Stimulated activated CD4-positive, alpha-beta T cell treated with anti-CD3 and anti-CD28 coated beads, Interleukin-12 subunit alpha, Interleukin-12 subunit beta, amount 100 ng/mL, for 4 hours (primary cell): ENCODE data around the gene OGN.

ENCODE experiments used
- DNase-seq: peaks from one replicate; pipeline ENCODE4 v3.0.0-alpha.2; 2020

The OGN gene

DNA sequence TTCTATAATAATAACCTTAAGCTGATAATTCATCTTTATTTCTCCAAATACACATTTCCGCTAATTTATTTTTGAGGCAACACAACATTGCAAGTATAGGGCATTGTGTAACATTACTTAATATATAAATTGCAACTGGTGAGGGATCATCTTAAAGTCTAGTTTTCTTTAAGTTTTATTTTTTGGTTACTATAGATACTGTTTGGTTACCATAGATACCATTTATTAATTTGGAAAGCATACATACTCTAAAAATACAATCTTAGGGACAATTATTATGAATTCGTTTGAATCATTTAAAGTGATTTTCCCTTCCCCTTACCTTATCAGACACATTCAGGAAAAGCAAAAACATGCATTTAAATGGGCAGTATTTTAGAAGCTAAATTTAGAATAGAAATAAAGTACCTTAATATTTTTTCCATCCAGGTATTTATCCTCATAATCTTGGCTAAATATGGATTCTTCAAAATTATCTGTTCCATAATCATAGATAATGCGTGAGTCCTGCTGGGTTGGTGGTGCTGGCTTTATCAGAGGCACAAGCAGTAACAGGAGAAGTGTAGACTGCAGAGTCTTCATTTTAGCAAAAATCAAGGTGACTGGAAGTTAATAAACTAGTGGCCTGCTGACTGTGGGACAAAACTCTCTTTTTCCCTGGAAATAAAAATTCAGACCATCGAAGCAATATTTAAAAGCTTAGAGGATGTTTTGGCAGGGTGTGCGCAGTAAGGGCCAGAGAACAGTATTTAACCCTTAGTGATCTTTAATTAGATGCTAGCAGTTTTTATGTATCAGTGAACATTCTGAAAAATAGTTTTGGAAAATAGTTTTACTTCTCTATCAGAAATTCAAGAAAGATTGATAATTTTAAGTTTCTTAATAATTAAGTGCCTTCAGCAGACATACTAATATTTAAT, 1.3 kb downstream of the OGN start:
- no peak for DNase-seq

DNA sequence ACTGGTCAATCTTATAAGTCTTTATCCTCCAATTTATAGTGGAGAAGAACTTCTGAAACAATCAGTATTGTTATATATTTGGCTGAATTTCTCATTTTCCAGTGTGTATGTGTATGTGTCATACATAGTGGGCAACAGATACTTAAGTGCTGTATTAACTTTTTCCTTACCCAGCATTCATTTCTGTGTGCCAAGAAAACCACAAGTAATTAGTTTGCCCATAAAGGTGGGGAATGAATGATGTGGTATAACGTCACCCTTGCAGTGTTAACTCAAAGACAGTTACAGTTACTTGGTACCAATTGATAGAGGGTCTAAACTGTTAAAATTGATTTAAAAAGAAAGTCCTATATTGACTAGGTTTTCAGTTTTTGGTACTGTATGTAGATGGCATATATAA, 2.0 kb downstream of the OGN start:
- no peak for DNase-seq

DNA sequence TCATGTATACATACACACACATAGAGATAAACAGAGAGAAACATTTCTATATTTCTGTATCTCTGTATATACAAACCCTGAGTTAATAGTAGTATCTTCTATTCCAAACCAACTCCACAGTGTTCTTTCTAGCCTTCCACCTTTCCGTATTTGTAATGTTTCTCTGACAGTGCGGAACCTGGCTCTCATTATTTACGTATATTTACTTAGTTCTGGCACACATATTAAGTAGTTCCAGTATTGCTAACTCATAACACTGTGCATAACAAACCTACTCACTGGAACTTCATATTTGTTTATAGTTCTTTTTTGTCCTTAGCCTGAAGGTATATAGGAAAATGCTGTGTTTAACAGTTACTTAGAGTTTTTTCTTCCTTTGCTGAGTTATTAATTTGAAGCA, 6.5 kb downstream of the OGN start:
- DNase-seq, result no peak

GRCh38 chr9:92395617-92396016, 8.8 kb downstream of the OGN start:
- no peak for DNase-seq

- no peak for DNase-seq
These were observed 10.7 kb downstream of the OGN start for GRCh38 chr9:92393686-92394085.

- no peak for DNase-seq
These were observed 11.7 kb downstream of the OGN start for GRCh38 chr9:92392690-92393089.

- no peak for DNase-seq
These were observed 18.4 kb downstream of the OGN start for GRCh38 chr9:92385953-92386352.

- no peak for DNase-seq
These were observed 18.9 kb downstream of the OGN start for GRCh38 chr9:92385477-92385876.

DNA sequence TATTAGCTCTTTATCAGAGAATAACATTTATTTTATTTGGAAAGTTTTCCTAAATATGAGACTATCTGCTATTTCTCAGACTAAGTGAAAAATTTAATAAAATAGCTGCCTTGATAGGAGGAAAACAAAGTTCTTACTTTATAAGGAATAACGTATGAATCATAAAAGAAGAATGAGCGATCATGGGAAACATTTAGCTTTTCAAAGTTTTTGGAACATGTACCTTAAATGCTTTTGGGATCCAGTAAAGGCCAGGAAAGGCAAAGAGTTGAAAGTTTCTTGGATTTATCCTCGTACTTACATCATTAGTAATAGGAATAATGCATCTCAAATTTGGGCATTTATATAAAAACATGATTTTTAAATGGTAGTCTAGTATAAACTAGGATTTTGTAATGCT, 19.4 kb downstream of the OGN start:
- no peak for DNase-seq

DNA sequence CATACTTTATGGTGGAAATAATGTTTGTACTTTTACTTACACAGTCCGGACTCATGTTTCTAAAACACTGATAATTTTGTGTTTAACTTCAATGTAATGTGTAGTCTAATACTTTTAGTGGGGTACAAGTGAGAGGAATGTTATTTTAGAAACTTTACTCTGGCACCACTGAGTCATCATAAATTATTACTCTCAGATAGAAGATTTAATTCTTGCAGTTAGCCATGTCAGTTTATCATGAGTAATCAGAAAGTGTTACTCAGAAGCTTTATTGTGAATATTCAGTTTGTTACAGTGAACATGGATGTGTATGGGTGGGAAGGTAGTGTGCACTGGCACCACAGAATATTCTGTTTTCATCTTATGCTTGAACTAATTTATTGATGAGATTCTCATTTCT, 20.0 kb downstream of the OGN start:
- DNase-seq, result no peak

DNA sequence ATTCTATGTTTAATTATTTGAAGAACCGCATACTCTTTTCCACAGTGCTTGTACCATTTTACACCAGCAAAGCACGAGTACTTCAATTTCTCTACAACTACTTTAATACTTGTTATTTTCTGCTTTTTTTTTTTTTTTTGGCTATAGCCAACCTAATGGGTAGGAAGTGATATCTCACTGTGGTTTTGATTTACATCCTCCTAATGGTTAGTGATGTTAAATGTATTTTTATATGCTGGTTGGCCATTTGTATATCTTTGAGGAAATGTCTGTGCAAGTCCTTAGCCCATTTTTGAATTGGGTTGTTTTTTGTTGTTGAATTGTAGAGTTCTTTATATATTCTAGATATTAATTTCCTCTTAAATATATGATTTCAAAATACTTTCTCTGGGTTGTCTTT, 22.6 kb downstream of the OGN start:
- DNase-seq, result no peak

DNA sequence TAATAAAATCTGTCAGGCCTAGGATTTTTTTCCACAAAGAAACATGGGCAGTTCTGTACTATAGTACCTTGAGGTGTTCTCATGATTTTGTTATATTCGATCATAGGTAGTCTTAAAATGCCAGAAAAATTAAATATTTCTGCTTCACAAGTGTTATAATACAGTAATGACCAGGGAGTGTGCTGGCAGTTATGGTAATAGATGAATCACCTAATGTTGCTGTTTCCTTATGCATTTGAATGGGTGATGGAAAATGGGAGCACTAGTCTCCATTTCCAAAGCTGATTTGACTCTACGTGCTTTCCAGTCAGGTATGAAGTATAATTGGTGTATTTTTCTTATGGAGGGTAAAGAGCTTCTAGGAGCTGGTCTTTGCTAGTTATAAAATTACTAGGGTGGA, 23.8 kb downstream of the OGN start:
- no peak for DNase-seq

- no peak for DNase-seq
These were observed 25.4 kb downstream of the OGN start for GRCh38 chr9:92378865-92379560.

- no peak for DNase-seq
These were observed 26.5 kb downstream of the OGN start for GRCh38 chr9:92377876-92378275.

DNA sequence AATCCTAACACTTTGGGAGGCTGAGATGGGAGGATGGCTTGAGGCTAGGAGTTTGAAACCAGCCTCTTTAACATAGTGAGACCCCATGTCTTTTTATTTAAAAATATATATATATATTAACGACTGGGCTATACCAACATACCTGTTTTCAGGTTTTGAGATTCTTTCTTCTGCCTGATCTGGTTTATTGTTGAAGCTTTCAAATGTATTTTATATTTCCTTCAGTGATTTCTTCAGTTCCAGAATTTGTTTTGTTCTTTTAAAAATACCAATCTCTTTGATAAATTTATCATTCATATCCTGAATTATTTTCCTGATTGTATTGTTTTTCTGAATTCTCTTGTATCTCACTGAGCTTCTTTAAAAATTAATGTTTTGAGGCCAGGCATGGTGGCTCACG, 31.2 kb downstream of the OGN start:
- DNase-seq, result no peak

DNA sequence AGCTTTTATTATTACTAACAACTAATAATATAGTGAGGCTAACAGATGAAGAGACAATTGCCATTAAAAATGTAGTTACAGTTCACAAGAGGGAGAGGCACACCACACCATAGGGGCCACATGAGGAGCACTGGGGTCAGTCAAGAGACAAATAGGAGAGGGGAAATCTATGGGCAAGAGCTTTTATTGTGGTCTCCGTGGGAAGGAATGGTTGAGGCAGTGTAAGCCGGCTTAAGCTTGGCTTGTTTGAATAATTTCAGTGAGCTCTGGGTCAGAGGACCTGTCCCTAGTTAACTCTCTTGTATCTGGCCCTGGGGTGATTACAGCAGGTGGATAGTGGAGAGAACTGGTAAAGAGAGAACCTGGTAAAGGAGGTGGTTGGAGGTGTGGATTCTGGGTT, 35.3 kb downstream of the OGN start:
- no peak for DNase-seq

DNA sequence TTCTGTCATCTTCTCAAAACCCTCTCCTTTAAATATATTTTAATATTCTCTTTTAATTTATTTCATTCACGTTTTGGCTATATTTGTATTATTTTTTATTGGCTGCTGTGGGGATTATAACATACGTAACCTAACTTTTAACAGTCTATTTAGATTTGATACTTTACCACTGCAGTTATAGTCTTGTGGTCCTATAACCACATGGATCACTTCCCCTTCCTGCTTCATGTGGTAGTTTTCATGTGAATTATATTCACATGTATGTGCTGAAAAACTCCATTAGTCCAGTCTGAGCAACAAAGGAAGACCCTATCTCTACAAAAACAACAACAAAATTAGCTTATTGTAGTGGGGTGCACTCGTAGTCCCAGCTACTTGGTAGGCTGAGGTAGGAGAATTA, 44.3 kb downstream of the OGN start:
- no peak for DNase-seq

DNA sequence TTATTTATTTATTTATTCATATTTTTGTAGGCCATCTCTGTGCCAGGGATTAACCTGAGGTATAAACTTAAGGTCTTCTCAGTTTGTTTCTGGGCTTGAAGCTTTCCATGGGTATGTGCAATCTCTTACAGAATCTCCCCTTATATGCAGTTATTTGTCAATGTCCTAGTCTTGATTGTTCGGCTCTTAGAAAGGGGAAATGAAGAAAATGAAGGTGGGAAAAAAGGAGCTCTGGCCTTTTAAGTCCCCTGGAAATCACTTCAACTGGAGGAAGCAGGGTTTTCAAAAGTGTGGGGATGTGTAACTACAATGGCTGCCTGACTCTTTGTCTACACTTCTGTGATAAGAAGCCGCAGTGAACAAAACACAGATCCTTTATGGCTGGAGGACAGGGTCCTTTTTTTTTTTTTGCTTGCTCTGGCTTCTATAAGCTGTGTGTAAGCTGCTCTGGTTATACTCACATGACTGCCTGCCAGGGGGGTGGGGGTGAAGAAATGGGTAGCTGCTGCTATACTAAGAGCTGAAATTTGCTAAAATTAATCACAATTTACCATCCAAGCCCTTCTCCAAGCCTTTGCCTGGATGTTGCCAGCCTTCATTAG, 44.9 kb downstream of the OGN start:
- no peak for DNase-seq

GRCh38 chr9:92353051-92353450, 51.3 kb downstream of the OGN start:
- no peak for DNase-seq

- DNase-seq, result no peak
These were observed 53.6 kb downstream of the OGN start for GRCh38 chr9:92350740-92351133.

DNA sequence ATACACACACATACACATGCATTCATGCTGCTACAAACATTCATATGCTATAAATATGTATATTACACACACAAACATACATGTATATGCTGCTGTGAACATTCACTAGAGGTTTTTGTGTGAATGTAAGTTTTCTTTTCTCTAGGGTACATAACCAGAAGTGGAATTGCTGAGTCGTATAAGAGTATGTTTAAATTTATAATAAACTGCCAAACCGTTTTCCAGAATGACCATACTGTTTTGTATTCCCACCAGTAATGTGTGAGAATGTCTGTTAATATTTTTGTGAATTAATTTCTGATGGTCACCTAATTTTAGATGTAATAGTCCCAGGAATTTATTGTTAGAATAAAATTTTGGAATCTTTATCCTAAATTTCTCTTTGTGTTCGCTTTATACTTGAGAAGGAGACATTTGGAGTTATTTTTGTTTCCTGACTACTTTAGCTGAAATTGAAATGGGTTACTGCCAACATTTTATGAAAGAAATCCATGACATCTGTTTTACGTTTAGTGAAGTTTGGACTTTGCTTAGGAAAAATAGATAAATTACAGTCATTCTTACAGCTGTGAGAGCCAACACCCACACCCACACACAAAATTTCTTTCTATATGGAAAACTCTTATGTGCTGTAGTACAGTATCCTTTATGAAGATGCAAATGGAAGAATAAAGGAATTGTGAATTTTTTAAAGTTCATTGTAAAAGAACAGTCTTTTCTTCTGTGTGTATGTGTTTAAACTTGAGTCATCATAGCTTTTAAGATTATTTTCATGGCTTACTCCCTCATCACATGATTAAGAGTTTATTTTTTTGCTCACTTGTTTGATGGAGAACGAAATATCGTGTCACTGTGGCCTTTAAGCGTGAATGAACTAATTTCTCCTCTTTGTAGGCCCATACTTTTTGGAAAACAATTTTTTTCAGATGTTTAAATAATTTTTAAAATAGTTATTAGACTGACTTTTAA, 54.3 kb downstream of the OGN start:
- no peak for DNase-seq

GRCh38 chr9:92345582-92345981, 58.8 kb downstream of the OGN start:
- DNase-seq, result no peak
